Right lobe of liver (tissue), 6 donors: ENCODE measurements around the gene SPTB. TPM values are rescaled to one million over a fixed set of nuclear protein-coding genes. Genes with fewer than 3 reads are reported as not detected.

ENCODE experiments used
- ATAC-seq, 4 donors: fragments of 200-7000 bp; cut with Tn5 transposase; one replicate each; pipeline ENCODE4 v1.9.1; 2020; ENCODE audit warnings: mild to moderate bottlenecking in 4 of 4, moderate library complexity in 4 of 4
- DNase-seq, 3 donors: peaks; one replicate each; pipeline ENCODE4 v3.0.0-alpha.2; 2020
- H3K27ac ChIP-seq, 3 donors: fragments of 200-600 bp; one replicate each; pipeline ENCODE4 v1.8.0; 2022
- H3K27me3 ChIP-seq, 2 donors: fragments of 200-600 bp; one replicate each; pipeline ENCODE4 v1.8.0; 2022
- H3K36me3 ChIP-seq, 4 donors: fragments of 200-600 bp; sonication (generic) in 1 of 4; one replicate each; pipeline versions ENCODE4 v1.5.1 to v1.8.0; 2017 to 2022; ENCODE audit warnings: control low read depth in 1 of 4
- H3K4me1 ChIP-seq, 4 donors: fragments of 200-600 bp; sonication (generic) in 1 of 4; one replicate each; pipeline versions ENCODE4 v1.5.1 to v1.8.0; 2017 to 2022; ENCODE audit warnings: control low read depth in 1 of 4
- H3K4me3 ChIP-seq, 3 donors: fragments of 200-600 bp; one replicate each; pipeline ENCODE4 v1.8.0; 2022
- H3K9me3 ChIP-seq, 4 donors: fragments of 200-600 bp; sonication (generic) in 1 of 4; one replicate each; pipeline versions ENCODE4 v1.5.1 to v1.8.0; 2017 to 2022; ENCODE audit warnings: control low read depth in 1 of 4
- POLR2A ChIP-seq: fragments of 450-650 bp; IDR thresholded peaks from one replicate; pipeline ENCODE4 v1.6.1; 2017; ENCODE audit warnings: antibody characterized with exemption, mild to moderate bottlenecking
- WGBS: methylation state at CpG from one replicate; pipeline ENCODE4 v1.1.6; 2018; ENCODE audit warnings: low coverage, low lambda C conversion rate; ENCODE audit not compliant: insufficient coverage; ENCODE audit errors: missing lambda C conversion rate; 5-methylcytosine and 5-hydroxymethylcytosine counted together
- intact Hi-C, 2 donors: fragments of 100-400 bp; cut with DNase I; formaldehyde crosslinking; loops; one replicate each; pipeline versions ENCODE4 v1.11.2 to v1.14.1; 2022
- total RNA-seq, 6 experiments: library from RNA; depleted of rRNA in 2 of 6; stranded (reverse); fragments of >200 nt in 2 of 6; fragmentation: NEBNext Ultra II Directional in 3 of 6; extraction: Animal tissue kit (Norgen Biotek cat#: 25700) in 3 of 6; gene quantifications; one replicate each; pipeline versions ENCODE4 v1.1.0 to v1.2.4, GENCODE V29; 2016 to 2023
- TF ChIP-seq, protein P1 (sequence below), 4 donors: fragments of 200-600 bp in 3 of 4; fragments of 450-650 bp in 1 of 4; IDR thresholded peaks; one replicate each; pipeline versions ENCODE4 v1.5.1 to v1.8.0; 2016 to 2022; ENCODE audit warnings: antibody characterized with exemption in 4 of 4, mild to moderate bottlenecking in 2 of 4
- donor health status: DM: no; HTN: yes; CAD: no.
- donor health status: DM: no; HTN: no; CAD: no.
- donor health status: DM: no; HTN: no; CAD: no.
- donor health status: DM: no; HTN: yes; CAD: no.
- donor health status: DM: no; HTN: yes; CAD: no.

The SPTB gene
- total RNA-seq, 6 experiments from 2014 or later, result 0.12 to 2.4 (median 0.72) TPM

DNA sequence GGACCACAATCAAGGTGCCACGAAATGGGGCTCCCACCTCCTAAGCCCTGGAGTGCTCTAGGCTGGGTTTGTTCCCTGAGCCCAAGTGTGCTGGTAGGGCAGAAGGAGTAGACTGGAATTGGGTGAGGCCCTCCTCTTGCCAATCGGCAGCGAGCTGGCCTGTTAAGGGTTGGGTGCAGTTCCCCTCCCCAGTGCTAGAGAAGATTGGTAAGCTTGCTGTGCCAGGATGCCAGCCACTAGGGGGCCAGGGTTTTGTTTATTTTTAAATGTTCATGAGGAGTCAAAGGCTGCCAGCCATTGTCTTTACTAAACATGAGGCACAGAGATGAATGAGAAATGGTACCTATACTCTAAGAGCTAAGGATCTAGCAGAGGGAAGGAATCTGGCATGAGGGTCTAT, 79.7 kb downstream of the SPTB start:
- H3K4me3 ChIP-seq, result no peak overlapping the region
- WGBS, result 87% methylated on average over 3 of the region's 3 CpGs
- no peaks in the 10 kb centered on the region for H3K36me3 ChIP-seq
- H3K27ac ChIP-seq, result no peak overlapping the region
- ATAC-seq, result peak; percentile 48 to 72 (median 68)
- TF ChIP-seq, protein P1, sequence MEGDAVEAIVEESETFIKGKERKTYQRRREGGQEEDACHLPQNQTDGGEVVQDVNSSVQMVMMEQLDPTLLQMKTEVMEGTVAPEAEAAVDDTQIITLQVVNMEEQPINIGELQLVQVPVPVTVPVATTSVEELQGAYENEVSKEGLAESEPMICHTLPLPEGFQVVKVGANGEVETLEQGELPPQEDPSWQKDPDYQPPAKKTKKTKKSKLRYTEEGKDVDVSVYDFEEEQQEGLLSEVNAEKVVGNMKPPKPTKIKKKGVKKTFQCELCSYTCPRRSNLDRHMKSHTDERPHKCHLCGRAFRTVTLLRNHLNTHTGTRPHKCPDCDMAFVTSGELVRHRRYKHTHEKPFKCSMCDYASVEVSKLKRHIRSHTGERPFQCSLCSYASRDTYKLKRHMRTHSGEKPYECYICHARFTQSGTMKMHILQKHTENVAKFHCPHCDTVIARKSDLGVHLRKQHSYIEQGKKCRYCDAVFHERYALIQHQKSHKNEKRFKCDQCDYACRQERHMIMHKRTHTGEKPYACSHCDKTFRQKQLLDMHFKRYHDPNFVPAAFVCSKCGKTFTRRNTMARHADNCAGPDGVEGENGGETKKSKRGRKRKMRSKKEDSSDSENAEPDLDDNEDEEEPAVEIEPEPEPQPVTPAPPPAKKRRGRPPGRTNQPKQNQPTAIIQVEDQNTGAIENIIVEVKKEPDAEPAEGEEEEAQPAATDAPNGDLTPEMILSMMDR (IDR thresholded peaks at IDR 0.05), result peak; percentile 44 to 57 (median 52)
- TF ChIP-seq POLR2A, result no peak
- H3K27me3 ChIP-seq, result no peaks in the 10 kb centered on the region
- no peaks in the 10 kb centered on the region for H3K4me1 ChIP-seq
- H3K9me3 ChIP-seq, result no peaks in the 10 kb centered on the region
- DNase-seq, result no peak
- intact Hi-C loops, result no loop called here

DNA sequence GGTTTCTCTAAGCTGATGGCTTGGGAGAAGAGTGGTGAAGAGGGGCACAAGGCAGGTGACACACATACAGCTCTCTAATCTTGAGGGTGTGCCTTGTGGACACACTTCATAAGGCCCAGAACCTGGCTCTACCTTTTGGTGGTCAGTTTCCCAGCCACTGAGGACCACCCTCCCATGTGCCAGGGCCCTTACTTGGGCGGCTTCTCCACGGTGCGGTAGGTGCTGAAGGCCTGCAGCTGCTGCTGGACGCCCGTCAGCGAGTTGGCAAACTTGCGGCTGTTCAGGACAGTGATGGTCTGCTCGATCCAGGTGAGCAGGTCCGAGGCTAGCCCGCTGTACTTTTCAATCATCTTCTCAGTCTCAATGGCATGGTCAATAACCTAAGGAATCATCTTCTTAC, 80.2 kb downstream of the SPTB start:
- H3K36me3 ChIP-seq, result no peaks in the 10 kb centered on the region
- no peak for ATAC-seq
- no peak overlapping the region for H3K27ac ChIP-seq
- H3K27me3 ChIP-seq, result no peaks in the 10 kb centered on the region
- H3K4me3 ChIP-seq, result no peak overlapping the region
- 80% methylated on average over 1 of the region's 10 CpGs for WGBS
- no peak for TF ChIP-seq POLR2A
- TF ChIP-seq, protein P1 (IDR thresholded peaks at IDR 0.05), result no peak
- intact Hi-C loops, result no loop called here
- H3K9me3 ChIP-seq, result no peaks in the 10 kb centered on the region
- no peaks in the 10 kb centered on the region for H3K4me1 ChIP-seq
- DNase-seq, result no peak

DNA sequence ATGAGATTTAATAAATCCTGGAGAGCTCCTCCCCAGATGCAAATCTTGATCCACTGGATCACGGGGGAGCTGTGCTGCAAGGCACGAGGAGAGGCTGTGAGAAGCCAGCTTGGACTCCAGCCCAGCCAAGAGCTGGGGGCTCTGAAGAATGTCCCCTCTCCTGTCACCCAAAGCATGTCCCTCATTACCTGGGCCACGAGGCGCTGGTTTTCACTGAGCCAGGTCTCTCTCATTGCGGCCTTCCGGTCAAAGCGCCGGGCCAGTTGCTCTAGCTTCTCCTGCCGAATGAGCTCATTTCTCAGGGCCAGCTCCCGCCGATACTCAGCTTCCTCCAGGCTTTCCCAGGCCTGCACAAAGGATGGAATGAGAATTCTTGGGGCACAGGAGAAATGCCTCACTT, 83.3 kb downstream of the SPTB start:
- TF ChIP-seq, protein P1 (IDR thresholded peaks at IDR 0.05), result no peak
- TF ChIP-seq POLR2A, result no peak
- ATAC-seq, result no peak

DNA sequence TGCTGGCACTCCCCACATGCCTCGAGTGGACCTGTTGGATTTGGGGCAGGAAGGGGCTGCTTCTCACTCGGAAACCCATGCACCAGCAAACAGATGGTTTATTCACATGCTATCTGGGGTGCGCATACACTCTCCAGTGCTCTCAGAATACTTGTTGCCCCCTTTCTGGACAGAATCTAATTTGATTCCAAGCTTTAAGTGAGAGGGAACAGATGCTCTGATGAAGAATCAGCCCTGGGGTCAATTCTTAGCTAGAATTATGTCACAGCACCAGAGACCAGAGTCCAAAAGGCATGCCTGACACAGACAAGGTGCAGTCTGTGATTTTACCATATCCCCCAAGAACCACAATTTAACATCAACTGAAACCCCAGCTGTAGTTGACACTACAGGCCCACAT, 83.8 kb downstream of the SPTB start:
- Histone ChIP-seq H3K4me1 (no peaks in the 10 kb centered on the region), H3K4me3 (no peak overlapping the region), H3K27ac (no peak overlapping the region), H3K36me3 (no peaks in the 10 kb centered on the region), H3K9me3 (no peaks in the 10 kb centered on the region), H3K27me3 (no peaks in the 10 kb centered on the region)
- 51% methylated on average over 2 of the region's 3 CpGs for WGBS
- ATAC-seq, result no peak
- intact Hi-C loops, result no loop called here
- DNase-seq, result no peak
- no peak for TF ChIP-seq POLR2A
- TF ChIP-seq, protein P1 (IDR thresholded peaks at IDR 0.05), result no peak

More for the DNA sequence above, 83.3 kb downstream of the SPTB start:
- Histone ChIP-seq H3K4me1 (no peaks in the 10 kb centered on the region), H3K27me3 (no peaks in the 10 kb centered on the region), H3K4me3 (no peak overlapping the region), H3K9me3 (no peaks in the 10 kb centered on the region), H3K36me3 (no peaks in the 10 kb centered on the region), H3K27ac (no peak overlapping the region)
- DNase-seq, result no peak
- intact Hi-C loops, result no loop called here
- WGBS, result 100% methylated on average over 5 of the region's 11 CpGs

DNA sequence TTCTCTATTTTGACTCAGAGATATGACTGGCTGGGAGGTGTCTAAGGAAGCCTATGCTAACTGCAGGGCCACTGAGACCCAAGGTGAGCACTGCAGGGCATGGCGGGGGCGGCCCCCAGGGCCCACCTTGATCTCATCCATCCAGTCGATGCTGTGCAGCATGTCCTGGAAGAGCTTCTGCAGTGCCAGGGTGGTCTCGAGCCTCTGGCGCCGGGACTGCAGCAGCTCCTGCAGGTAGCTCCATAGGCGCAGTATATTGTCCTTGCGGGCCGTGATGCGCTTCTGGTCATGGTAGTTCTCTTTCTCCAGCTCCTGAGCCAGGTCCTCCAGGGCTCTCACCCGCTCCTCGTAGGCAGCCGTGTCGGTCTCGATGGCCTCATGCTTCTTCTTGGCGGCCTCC, 84.5 kb downstream of the SPTB start:
- Histone ChIP-seq H3K36me3 (no peaks in the 10 kb centered on the region), H3K27ac (no peak overlapping the region), H3K27me3 (no peaks in the 10 kb centered on the region), H3K4me3 (no peak overlapping the region), H3K4me1 (no peaks in the 10 kb centered on the region), H3K9me3 (no peaks in the 10 kb centered on the region)
- 100% methylated on average over 2 of the region's 16 CpGs for WGBS
- intact Hi-C loops, result no loop called here
- TF ChIP-seq, protein P1 (IDR thresholded peaks at IDR 0.05), result no peak
- no peak for TF ChIP-seq POLR2A
- ATAC-seq (no peak), DNase-seq (no peak)
